HG03097 (cell line): ENCODE measurements around the gene TDRD1.

Source experiments
- ATAC-seq: cut with Tn5 transposase; IDR thresholded peaks from one replicate; pipeline ENCODE4 v1.9.1; 2021; ENCODE audit not compliant: unreplicated experiment, low FRiP score

Gene TDRD1

DNA sequence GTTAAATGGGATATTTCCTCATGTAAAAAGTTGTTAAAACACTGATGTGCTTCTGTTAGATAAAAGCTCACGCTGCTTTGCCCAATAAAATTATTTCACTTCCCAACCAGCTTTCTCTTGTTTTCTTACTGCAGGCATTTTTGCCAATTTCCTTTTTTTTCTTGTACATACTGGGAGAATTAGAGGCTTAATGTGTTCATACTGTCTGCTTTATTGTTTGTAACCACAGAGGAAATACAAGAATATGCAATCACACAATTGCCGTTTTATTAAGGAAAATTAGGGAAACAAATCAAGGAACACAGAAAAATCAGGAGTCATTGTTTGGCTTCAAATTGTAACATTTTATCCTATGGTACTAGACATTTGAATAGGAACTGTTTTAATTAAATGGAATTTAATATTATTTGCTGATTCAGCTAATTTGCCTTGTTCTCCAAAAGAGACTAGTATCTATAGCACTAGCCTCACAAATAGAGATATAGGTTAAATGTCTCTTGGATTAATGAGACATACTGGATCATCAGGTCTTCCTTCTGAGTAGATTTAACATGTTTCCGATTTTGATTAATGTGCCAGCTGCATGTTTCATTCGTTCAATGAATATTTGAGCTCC, 53.5 kb downstream of the TDRD1 start:
- ATAC-seq: no peak

DNA sequence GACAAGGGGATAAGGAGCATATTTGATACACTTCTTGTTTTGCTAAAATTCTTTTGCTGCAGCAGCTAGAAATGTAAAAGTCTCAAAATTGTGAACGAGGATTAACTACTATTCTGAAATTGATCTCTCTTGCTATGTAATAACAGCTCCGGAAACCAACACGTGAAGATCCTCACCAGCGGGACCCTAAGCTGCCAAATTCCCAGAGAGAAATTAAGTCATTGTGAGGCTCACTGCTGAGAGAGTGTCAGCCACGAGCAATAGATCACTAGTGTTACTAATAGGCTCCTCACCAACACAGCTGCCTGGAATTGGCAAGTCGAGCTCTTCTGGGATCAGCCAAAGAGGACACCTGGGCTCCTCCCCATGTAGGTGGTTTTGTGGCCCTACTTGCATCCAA, 54.3 kb downstream of the TDRD1 start:
- no peak for ATAC-seq

DNA sequence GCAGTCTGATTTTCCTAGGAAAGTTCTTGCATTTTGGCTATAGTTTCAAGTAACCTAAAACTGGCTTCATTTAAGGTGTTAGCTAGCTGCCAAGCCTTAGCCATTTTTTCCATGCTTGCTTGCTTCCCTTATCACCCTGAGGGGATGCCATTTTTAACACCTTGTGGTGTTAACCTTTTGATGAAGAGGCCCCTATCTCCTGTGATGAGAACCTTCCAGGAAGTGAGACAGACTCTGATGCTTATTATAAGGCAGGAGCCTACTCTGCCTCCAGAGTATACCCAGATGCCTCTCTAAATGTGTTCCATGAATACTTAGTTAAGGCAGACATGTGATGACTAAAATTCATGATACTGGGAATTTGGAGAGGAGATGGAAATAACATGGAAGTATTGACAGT, 55.0 kb downstream of the TDRD1 start:
- no peak for ATAC-seq

- ATAC-seq: no peak
Observed at GRCh38 chr10:114239117-114239993, 60.2 kb downstream of the TDRD1 start, which contains the start of gene VWA2. Gene VWA2 (plus strand): TSS chr10:114239254. CDS start chr10:114248714, 9,460 bp downstream.

DNA sequence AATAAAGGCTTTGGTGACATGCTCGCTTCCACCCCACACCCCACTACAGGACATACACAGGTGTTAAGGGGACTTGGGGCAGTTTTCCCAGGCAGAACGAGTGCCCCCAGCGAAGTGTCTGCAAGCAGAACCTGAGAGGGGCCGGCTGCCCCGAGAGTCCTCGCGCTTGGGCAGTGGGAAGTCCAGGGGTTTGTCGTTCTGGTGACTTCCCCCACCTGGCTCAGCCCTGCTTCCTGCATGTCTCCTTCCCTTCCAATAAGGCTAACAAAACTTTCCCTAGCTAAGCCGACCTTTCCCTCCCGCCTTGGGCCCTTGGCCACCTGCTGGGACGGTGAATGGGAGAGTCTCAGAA, 60.8 kb downstream of the TDRD1 start:
- no peak for ATAC-seq

- ATAC-seq: no peak
Observed at GRCh38 chr10:114242235-114242634, 63.1 kb downstream of the TDRD1 start.

DNA sequence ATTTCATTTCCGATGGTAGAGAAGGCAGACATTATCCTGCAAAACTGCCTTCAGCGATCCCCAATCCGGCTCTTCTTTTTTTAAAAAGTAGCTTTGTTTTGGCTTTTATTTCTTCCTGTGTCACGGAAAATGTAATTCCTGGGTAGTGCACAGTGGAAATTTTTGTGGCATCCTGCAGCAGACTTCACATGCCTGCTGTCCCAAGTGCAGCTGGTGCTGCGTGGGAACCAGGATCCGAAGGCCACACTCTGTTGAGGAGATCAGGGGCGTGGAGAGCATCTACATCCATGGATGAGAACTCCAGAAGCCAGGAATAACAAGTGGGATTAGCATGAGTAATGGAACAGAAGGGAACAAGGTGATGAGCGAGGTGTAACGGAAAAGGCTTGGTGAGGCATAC, 64.5 kb downstream of the TDRD1 start:
- ATAC-seq: no peak

DNA sequence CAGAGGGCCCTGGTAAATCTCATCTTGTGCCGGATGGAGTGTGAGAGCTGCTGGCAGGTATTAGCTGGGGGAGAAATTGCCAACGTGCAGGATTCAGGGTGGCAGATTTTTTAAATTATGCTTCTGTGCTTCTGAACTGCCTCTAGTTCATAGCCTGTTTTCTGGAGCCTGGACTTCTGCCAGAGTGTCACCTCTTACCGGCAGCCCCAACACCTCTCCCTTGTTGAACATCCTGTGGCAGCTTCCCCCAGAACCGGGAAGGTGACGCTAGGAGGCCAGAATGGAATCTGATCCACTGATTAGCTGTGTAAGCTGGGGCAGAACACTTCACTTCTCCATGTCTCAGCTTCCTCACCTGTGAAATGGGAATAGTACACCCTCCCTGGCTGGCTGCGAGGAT, 65.0 kb downstream of the TDRD1 start:
- no peak for ATAC-seq

- ATAC-seq: no peak
Observed at GRCh38 chr10:114245121-114245791, 66.1 kb downstream of the TDRD1 start.

- no peak for ATAC-seq
Observed at GRCh38 chr10:114246679-114247305, 67.6 kb downstream of the TDRD1 start.

GRCh38 chr10:114250236-114250635, 71.1 kb downstream of the TDRD1 start:
- ATAC-seq: no peak

- ATAC-seq: no peak
Observed at GRCh38 chr10:114250716-114251115, 71.6 kb downstream of the TDRD1 start.

DNA sequence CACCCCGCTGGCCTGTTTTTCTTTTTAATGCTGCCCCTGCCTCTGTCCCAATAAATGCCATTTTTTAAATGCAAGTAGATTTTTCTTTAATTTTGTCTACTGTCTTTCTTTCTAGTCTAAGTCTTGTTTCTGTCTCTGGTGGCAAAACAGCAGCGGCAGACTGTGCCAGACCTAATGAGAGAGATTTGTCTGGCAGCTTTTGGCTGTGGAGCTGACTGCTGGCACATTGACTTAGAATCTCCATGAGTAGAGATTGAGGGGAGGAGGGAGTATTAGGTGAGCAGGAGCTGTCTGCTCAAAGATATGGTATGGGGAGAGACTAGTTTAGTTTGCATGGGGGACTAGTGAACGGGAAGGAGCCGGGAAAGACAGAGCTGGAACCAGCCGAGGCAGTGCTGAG, 72.9 kb downstream of the TDRD1 start:
- ATAC-seq: no peak

DNA sequence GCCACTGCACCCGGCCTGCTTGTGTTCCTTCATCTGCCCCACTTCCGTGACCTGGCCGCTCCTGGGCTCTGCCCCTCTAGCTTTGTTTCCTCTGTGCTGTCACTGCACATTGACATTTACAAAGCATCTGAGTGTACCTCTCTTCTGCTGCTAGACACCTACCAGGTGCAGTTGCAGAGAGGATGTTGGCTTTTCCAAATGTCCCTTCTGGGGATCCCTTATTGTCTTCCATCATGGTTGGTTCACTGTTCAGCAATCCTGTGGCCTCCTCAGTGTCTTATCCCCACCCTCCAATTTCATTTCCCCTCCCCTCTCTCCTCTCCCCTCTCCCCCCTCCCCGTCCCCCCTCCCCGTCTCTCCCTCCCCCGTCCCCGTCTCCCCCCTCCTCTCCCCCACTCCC, 73.7 kb downstream of the TDRD1 start:
- ATAC-seq: no peak

DNA sequence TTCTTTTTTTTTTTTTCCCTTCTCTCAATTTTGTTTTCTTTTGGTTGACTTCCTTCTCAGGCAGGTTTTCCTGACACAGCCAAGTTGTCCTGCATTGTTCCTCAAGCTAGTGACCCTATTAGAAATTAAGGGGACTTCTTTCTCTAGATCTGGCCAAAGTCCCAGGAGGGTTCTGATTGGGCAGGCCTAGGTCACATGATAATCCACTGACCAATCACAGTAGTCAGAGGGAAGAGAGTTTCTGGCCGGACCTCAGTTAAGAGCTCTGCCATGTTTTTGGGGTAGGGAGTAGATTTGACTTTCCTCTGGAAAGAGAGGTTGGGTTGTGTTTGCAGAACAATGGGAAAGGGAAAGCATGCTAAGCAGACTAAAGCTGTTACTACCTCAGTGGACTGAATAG, 76.1 kb downstream of the TDRD1 start:
- no peak for ATAC-seq

GRCh38 chr10:114256008-114256765, 77.0 kb downstream of the TDRD1 start:
- ATAC-seq: no peak

DNA sequence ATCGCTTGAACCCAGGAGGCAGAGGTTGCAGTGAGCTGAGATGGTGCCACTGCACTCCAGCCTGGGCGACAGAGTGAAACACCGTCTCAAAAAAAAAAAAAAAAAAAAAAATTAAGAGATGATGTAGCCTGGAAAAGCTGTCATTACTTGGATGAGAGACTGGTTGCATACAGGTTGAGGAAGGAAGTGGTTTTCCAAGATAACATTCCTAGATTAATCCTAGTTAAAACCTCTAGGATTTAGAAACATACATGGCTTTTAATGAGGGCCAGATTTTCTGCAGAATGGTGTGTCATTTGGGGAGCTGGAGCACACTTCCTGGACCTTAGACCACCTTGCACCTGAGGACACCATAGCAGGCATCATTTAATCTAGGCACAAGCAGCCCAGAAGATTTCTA, 77.7 kb downstream of the TDRD1 start:
- ATAC-seq: no peak

GRCh38 chr10:114257498-114257897, 78.3 kb downstream of the TDRD1 start:
- no peak for ATAC-seq

DNA sequence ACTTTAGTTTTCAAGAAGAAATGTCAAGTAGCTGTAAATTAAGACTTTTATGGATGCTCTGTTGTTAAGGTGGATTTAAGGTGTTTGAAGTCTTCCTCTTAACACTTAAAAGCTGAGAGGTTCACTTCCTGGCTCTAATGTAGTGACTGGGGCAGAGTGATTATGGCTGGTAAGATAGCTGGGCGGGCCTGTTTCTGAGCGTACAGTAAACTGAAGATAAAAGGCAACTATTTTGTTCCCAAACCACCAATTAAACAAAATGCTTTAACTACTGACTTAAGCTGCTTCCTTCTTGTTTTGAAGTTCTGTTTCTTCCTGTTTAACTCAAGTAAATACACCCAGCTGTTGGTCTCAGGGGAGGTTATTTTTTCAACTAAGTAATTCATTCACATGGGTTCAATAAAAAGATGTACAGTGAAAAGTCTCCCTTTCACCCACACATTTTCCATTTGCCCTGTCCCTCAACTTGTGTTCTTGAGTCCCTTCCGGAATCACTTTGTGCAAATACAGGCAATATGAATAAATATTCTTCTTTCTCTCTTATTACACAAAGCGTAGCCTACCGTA, 79.2 kb downstream of the TDRD1 start:
- ATAC-seq: no peak

DNA sequence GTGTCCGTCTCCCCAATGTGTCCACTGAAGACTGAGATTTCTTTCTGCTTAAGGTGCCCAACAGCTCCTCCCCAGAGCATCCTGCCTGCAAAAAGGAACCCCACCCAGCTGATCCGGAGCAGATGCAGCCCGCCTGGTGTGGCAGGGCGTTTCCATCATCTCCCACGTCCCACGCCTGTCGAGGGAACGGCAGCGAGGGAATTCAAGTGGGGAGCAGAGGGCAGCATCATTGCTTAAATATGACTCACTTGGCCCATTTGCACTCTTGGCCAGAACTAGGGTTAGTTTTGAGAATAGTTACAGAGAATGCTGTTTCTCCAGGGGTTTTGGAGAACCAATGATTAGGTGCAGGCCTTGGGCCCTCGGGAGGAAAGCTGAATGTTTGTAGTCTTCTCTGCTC, 80.7 kb downstream of the TDRD1 start:
- ATAC-seq: no peak
